Panc1 (cell line): ENCODE measurements around the gene RASL11B.

Experiments
- CTCF ChIP-seq: fragments of 450-650 bp; IDR thresholded peaks from 2 replicates; pipeline ENCODE4 v1.5.1; 2017; ENCODE audit warnings: mild to moderate bottlenecking
- TCF7L2 ChIP-seq: IDR thresholded peaks from 2 replicates; pipeline ENCODE4 v1.6.1; 2011; ENCODE audit warnings: mild to moderate bottlenecking, low read depth, low read length, inconsistent platforms

GRCh38 chr4:52823702-52824092 is 38.4 kb upstream of the RASL11B start:
- TF ChIP-seq TCF7L2 = no peak
- no peak for TF ChIP-seq CTCF
